Mesendoderm (in vitro differentiated cells): ENCODE measurements around the gene ARFGEF3.

Experiments used
- DNase-seq: peaks from one replicate; pipeline ENCODE4 v3.0.0; 2013
- H2AK5ac ChIP-seq: 2 replicates; pipeline ENCODE4 v1.6.1; 2013; ENCODE audit warnings: low read length, inconsistent platforms
- H2BK120ac ChIP-seq: 2 replicates; pipeline ENCODE4 v1.6.1; 2013; ENCODE audit warnings: low read depth, mild to moderate bottlenecking, low read length, moderate library complexity, mixed read lengths
- H2BK15ac ChIP-seq: replicated peaks from 2 replicates; pipeline ENCODE4 v1.6.1; 2013; ENCODE audit warnings: low read depth, mild to moderate bottlenecking, moderate library complexity
- H2BK5ac ChIP-seq: 2 replicates; pipeline ENCODE4 v1.6.1; 2013; ENCODE audit warnings: low read length, inconsistent platforms
- H3K18ac ChIP-seq: 2 replicates; pipeline ENCODE4 v1.6.1; 2013; ENCODE audit warnings: mild to moderate bottlenecking, low read length, mixed read lengths
- H3K23ac ChIP-seq: one replicate; pipeline ENCODE4 v1.6.1; 2013; ENCODE audit warnings: low read length
- H3K27ac ChIP-seq: 2 replicates; pipeline ENCODE4 v1.5.1; 2013; ENCODE audit warnings: low read depth, mild to moderate bottlenecking, inconsistent platforms, low read length, moderate library complexity
- H3K27me3 ChIP-seq: 2 replicates; pipeline ENCODE4 v1.6.1; 2013; ENCODE audit warnings: low read length, control low read depth, mild to moderate bottlenecking, inconsistent platforms; ENCODE audit not compliant: insufficient read depth, poor library complexity
- H3K36me3 ChIP-seq: 2 replicates; pipeline ENCODE4 v1.6.1; 2013; ENCODE audit warnings: low read length, inconsistent platforms; ENCODE audit not compliant: control insufficient read depth, insufficient read depth
- H3K4ac ChIP-seq: one replicate; pipeline ENCODE4 v1.6.1; 2013; ENCODE audit warnings: low read depth, mild to moderate bottlenecking, low read length, moderate library complexity
- H3K4me1 ChIP-seq: 2 replicates; pipeline ENCODE4 v1.6.1; 2013; ENCODE audit warnings: low read depth, low read length, inconsistent platforms; ENCODE audit not compliant: control insufficient read depth
- H3K4me2 ChIP-seq: 2 replicates; pipeline ENCODE4 v1.6.1; 2013; ENCODE audit warnings: low read length
- H3K4me3 ChIP-seq: 2 replicates; pipeline ENCODE4 v1.5.1; 2013; ENCODE audit warnings: mild to moderate bottlenecking, low read length
- H3K56ac ChIP-seq: one replicate; pipeline ENCODE4 v1.6.1; 2013; ENCODE audit warnings: low read length
- H3K79me1 ChIP-seq: 2 replicates; pipeline ENCODE4 v1.6.1; 2013; ENCODE audit warnings: low read length, inconsistent platforms
- H3K79me2 ChIP-seq: 2 replicates; pipeline ENCODE4 v1.6.1; 2013; ENCODE audit warnings: mild to moderate bottlenecking, low read length; ENCODE audit not compliant: control insufficient read depth, insufficient read depth
- H3K9ac ChIP-seq: 2 replicates; pipeline ENCODE4 v1.6.1; 2013; ENCODE audit warnings: low read length, inconsistent platforms
- H4K5ac ChIP-seq: one replicate; pipeline ENCODE4 v1.6.1; 2013; ENCODE audit warnings: low read length
- H4K8ac ChIP-seq: one replicate; pipeline ENCODE4 v1.6.1; 2013; ENCODE audit warnings: low read depth, mild to moderate bottlenecking, control low read depth, low read length, moderate library complexity
- WGBS: extraction: QIAGEN DNeasy Blood & Tissue Kit; methylation state at CpG from one replicate; pipeline ENCODE4 v1.1.7; 2013; ENCODE audit warnings: low lambda C conversion rate, missing lambda C conversion rate; ENCODE audit not compliant: insufficient coverage; ENCODE audit errors: extremely low coverage; 5-methylcytosine and 5-hydroxymethylcytosine counted together

ARFGEF3 gene

GRCh38 chr6:138289739-138290138, 128.0 kb downstream of the ARFGEF3 start:
- H3K4me1 ChIP-seq: peaks cover 3% of the 10 kb centered on the region
- no peak overlapping the region for H3K27ac ChIP-seq
- no peak overlapping the region for H3K23ac ChIP-seq
- H3K36me3 ChIP-seq: no peaks in the 10 kb centered on the region
- no peak overlapping the region for H3K9ac ChIP-seq
- no peak overlapping the region for H3K56ac ChIP-seq
- no peak overlapping the region for H3K18ac ChIP-seq
- H3K4me2 ChIP-seq: no peak overlapping the region
- no peak overlapping the region for H2AK5ac ChIP-seq
- H3K79me2 ChIP-seq: no peaks in the 10 kb centered on the region
- H3K4ac ChIP-seq: peak overlapping the region; percentile 17
- no peak overlapping the region for H3K4me3 ChIP-seq
- no peak overlapping the region for H4K5ac ChIP-seq
- no peak overlapping the region for H2BK120ac ChIP-seq
- no peak overlapping the region for H4K8ac ChIP-seq
- WGBS: no CpG with 5 or more reads among the region's 6 CpGs
- H3K27me3 ChIP-seq: no peaks in the 10 kb centered on the region
- no peak overlapping the region for H2BK15ac ChIP-seq
- H3K79me1 ChIP-seq: no peaks in the 10 kb centered on the region
- DNase-seq: peak; percentile 63
- H2BK5ac ChIP-seq: no peak overlapping the region

DNA sequence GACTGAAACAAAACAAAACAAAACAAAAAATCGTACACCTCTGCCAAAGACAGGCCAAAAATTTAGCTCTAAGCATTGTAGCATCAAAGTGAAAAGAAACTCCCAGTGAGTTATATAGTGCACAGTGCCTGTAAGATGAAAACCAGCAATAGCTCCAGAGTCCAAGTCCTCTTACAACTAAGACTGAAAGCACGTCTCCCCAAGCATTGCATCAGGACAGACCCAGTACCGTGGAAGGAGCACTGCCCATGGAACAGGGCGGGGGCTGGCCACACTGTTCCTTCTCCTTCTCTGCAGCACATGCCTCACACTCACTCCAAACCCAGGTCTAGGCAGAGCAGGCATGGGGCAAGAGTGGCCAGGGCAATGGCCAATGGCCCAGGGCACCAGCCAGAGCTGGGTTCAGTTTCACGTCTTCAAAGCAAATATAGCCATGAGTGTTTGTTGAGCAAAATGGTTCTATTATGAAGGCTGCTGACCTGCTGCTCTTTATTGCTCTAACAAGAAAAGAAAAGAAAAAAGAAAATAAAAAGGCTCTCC, 128.8 kb downstream of the ARFGEF3 start:
- Histone ChIP-seq H3K79me2 (no peaks in the 10 kb centered on the region), H3K27me3 (no peaks in the 10 kb centered on the region), H4K5ac (no peak overlapping the region), H3K56ac (no peak overlapping the region), H3K23ac (no peak overlapping the region), H2BK5ac (no peak overlapping the region), H2BK15ac (no peak overlapping the region), H3K4me2 (no peak overlapping the region), H3K4ac (no peak overlapping the region), H3K36me3 (no peaks in the 10 kb centered on the region), H2AK5ac (no peak overlapping the region), H3K4me3 (no peak overlapping the region), H2BK120ac (no peak overlapping the region), H3K4me1 (peaks cover 3% of the 10 kb centered on the region), H3K9ac (no peak overlapping the region), H3K79me1 (no peaks in the 10 kb centered on the region), H3K18ac (no peak overlapping the region), H3K27ac (no peak overlapping the region), H4K8ac (no peak overlapping the region)
- WGBS: no CpG with 5 or more reads among the region's 5 CpGs
- no peak for DNase-seq

DNA sequence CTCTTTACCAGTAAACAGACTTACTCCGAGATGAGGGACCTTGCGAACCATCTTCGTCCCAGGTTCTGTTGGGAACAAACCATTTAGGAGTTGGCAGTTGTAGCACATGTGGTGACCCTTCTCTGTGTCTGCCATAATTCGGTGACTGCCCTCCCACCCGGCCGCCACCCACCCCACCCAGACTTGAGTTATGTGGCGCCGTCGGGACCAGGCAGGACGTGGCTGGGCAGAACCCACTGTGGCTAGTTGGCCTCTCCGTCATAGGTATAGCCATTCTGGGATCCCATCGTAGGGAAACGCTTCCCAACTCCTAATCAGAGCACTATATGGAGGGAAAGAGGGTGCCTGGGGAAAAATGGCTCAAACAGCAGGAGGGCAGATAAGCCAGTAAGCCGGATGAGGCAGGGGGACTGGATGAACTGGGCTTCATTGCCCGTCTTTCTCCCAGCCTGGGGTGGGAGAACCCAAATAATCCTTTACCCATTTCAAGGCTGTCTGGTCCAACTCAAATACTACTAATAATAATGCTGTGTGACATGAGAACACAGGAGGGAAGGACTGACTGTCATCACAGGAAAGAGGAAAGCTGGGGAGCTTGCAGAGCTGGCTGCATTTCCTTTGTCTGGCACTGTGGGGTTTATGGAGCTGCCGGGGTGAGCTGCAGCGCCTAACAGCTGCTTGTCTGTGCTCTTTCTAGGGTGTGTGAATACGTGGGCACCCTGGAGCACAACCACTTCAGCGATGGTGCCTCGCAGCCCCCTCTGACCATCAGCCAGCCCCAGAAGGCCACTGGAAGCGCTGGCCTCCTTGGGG, 129.5 kb downstream of the ARFGEF3 start:
- Histone ChIP-seq H3K9ac (no peak overlapping the region), H2AK5ac (peak overlapping the region; percentile 47), H3K79me1 (no peaks in the 10 kb centered on the region), H3K23ac (no peak overlapping the region), H2BK120ac (no peak overlapping the region), H2BK15ac (no peak overlapping the region), H3K36me3 (no peaks in the 10 kb centered on the region), H3K79me2 (no peaks in the 10 kb centered on the region), H3K4me3 (no peak overlapping the region), H4K5ac (no peak overlapping the region), H2BK5ac (peak overlapping the region; percentile 47), H3K4me2 (no peak overlapping the region), H3K4ac (no peak overlapping the region), H3K27ac (no peak overlapping the region), H3K56ac (peak overlapping the region; percentile 12), H3K18ac (peak overlapping the region; percentile 21), H3K4me1 (peaks cover 3% of the 10 kb centered on the region), H3K27me3 (no peaks in the 10 kb centered on the region), H4K8ac (no peak overlapping the region)
- no CpG with 5 or more reads among the region's 21 CpGs for WGBS
- DNase-seq: peak; percentile 68

GRCh38 chr6:138291849-138292181, 130.1 kb downstream of the ARFGEF3 start:
- Histone ChIP-seq H3K27ac (no peak overlapping the region), H3K4me2 (no peak overlapping the region), H2BK5ac (no peak overlapping the region), H2BK15ac (no peak overlapping the region), H3K9ac (no peak overlapping the region), H3K4me1 (peaks cover 3% of the 10 kb centered on the region), H3K23ac (no peak overlapping the region), H3K79me1 (no peaks in the 10 kb centered on the region), H3K27me3 (no peaks in the 10 kb centered on the region), H3K4me3 (no peak overlapping the region), H4K5ac (no peak overlapping the region), H3K56ac (no peak overlapping the region), H3K36me3 (no peaks in the 10 kb centered on the region), H3K4ac (no peak overlapping the region), H4K8ac (no peak overlapping the region), H2BK120ac (no peak overlapping the region), H3K79me2 (no peaks in the 10 kb centered on the region), H2AK5ac (peak overlapping the region; percentile 47), H3K18ac (peak overlapping the region; percentile 21)
- no CpG with 5 or more reads among the region's 28 CpGs for WGBS
- DNase-seq: no peak

GRCh38 chr6:138292482-138292881, 130.7 kb downstream of the ARFGEF3 start:
- DNase-seq: no peak
- Histone ChIP-seq H3K27ac (no peak overlapping the region), H3K4me1 (peaks cover 3% of the 10 kb centered on the region), H3K9ac (no peak overlapping the region), H2AK5ac (no peak overlapping the region), H3K23ac (no peak overlapping the region), H3K79me1 (no peaks in the 10 kb centered on the region), H2BK120ac (no peak overlapping the region), H3K79me2 (no peaks in the 10 kb centered on the region), H3K18ac (no peak overlapping the region), H3K27me3 (no peaks in the 10 kb centered on the region), H2BK15ac (no peak overlapping the region), H3K4ac (no peak overlapping the region), H2BK5ac (no peak overlapping the region), H3K56ac (no peak overlapping the region), H3K4me2 (no peak overlapping the region), H4K5ac (no peak overlapping the region), H4K8ac (no peak overlapping the region), H3K4me3 (no peak overlapping the region), H3K36me3 (no peaks in the 10 kb centered on the region)
- no CpG with 5 or more reads among the region's 6 CpGs for WGBS
